HG02938 (cell line): ENCODE data around the gene PLA2G6.
"Not testable (repeated sequence)": the region's sequence is repeated elsewhere in the genome, so short reads cannot be mapped to it uniquely, and the experiment has no call there.

Experiments
- ATAC-seq: cut with Tn5 transposase; IDR thresholded peaks from one replicate; pipeline ENCODE4 v1.9.1; 2021; ENCODE audit warnings: mild to moderate bottlenecking, moderate library complexity; ENCODE audit not compliant: unreplicated experiment

Gene PLA2G6

GRCh38 chr22:38193580-38193979, 11.9 kb upstream of the PLA2G6 start:
- ATAC-seq: no peak

- ATAC-seq: no peak
Measured at GRCh38 chr22:38192475-38192863, 10.8 kb upstream of the PLA2G6 start.

- ATAC-seq: no peak
Measured at GRCh38 chr22:38191731-38192474, 10.3 kb upstream of the PLA2G6 start.

- ATAC-seq: no peak
Measured at GRCh38 chr22:38191055-38191454, 9.4 kb upstream of the PLA2G6 start.

- ATAC-seq: no peak
Measured at GRCh38 chr22:38190581-38190980, 9.0 kb upstream of the PLA2G6 start.

- no peak for ATAC-seq
Measured at GRCh38 chr22:38189104-38189503, 7.5 kb upstream of the PLA2G6 start.

GRCh38 chr22:38187413-38188212, 6.0 kb upstream of the PLA2G6 start:
- no peak for ATAC-seq

GRCh38 chr22:38186429-38186828, 4.8 kb upstream of the PLA2G6 start:
- ATAC-seq: no peak

- ATAC-seq: no peak
Measured at GRCh38 chr22:38184788-38185187, 3.2 kb upstream of the PLA2G6 start.

GRCh38 chr22:38180841-38181452, 683 bp downstream of the PLA2G6 start:
- no peak for ATAC-seq

- ATAC-seq: not testable (repeated sequence)
Measured at GRCh38 chr22:38178605-38178937, 3.1 kb downstream of the PLA2G6 start.

- ATAC-seq: no peak
Measured at GRCh38 chr22:38177926-38178604, 3.6 kb downstream of the PLA2G6 start.

GRCh38 chr22:38177571-38177925, 4.1 kb downstream of the PLA2G6 start:
- ATAC-seq: not testable (repeated sequence)

- no peak for ATAC-seq
Measured at GRCh38 chr22:38177044-38177443, 4.6 kb downstream of the PLA2G6 start.

- no peak for ATAC-seq
Measured at GRCh38 chr22:38176170-38176741, 5.4 kb downstream of the PLA2G6 start.

GRCh38 chr22:38175206-38176118, 6.2 kb downstream of the PLA2G6 start:
- no peak for ATAC-seq

- ATAC-seq: no peak
Measured at GRCh38 chr22:38174626-38175025, 7.0 kb downstream of the PLA2G6 start.

GRCh38 chr22:38173641-38173906, 8.1 kb downstream of the PLA2G6 start:
- ATAC-seq: no peak

GRCh38 chr22:38172832-38173640, 8.6 kb downstream of the PLA2G6 start:
- no peak for ATAC-seq
